Activated T-cell treated with anti-CD3 and anti-CD28 coated beads, Interleukin-2, amount 50 U/mL, for 48 hours (primary cell): ENCODE data around the gene HIBCH.
"Not testable (repeated sequence)": the region's sequence is repeated elsewhere in the genome, so short reads cannot be mapped to it uniquely, and the experiment has no call there.

ENCODE experiments used
- DNase-seq, 2 experiments: peaks; one replicate each; pipeline ENCODE4 v3.0.0-alpha.2; 2020

HIBCH gene, protein sequence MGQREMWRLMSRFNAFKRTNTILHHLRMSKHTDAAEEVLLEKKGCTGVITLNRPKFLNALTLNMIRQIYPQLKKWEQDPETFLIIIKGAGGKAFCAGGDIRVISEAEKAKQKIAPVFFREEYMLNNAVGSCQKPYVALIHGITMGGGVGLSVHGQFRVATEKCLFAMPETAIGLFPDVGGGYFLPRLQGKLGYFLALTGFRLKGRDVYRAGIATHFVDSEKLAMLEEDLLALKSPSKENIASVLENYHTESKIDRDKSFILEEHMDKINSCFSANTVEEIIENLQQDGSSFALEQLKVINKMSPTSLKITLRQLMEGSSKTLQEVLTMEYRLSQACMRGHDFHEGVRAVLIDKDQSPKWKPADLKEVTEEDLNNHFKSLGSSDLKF

DNA sequence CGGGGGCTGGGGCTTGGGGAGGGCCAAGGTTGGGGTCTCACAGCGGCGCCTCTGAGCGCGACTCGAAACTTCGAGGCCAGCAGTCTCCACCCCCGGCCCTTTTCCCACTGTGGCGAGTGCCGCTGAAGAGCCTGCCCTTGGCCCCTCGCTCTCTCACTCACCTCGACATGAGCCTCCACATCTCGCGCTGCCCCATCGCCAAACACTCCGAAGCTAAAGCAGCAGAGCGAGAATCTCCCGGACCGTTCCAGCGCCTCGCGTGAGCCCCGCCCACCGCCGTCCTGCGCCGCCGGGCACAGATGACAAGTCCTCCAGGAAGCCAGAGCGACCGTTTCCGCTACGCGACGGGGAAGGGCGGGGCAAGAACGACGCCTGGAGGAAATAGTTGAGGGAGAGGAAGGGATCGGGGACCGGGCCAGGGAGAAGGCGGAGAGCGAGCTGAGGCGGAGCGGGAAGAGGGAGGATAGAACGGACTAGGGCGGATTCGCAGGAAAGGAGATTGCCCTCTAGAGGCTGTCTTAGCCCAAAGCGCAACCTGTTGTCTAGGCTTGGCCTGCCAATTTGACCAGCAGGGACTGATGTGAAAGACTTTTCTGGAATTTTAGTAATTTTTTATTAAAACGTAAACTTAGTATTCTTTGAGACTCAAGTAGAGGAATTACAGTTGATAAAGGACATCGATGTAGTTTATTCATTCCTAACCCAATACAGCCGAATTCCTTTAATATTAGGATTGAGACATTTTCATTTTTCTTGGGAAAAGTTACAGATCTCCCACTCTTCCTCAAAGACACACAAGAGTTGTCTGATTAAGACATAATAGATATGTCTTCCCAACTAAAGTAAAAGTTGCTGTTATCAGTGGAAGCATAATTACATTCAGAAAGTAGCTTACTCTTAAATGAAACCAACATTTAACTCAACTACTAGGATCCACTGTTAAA is at the start of gene HIBCH:
Gene HIBCH (minus strand): TSS at position 272 of the 944 bp plus-strand sequence. CDS start 76 bp downstream, at position 196.
- peak; percentile 95 to 96 for DNase-seq

DNA sequence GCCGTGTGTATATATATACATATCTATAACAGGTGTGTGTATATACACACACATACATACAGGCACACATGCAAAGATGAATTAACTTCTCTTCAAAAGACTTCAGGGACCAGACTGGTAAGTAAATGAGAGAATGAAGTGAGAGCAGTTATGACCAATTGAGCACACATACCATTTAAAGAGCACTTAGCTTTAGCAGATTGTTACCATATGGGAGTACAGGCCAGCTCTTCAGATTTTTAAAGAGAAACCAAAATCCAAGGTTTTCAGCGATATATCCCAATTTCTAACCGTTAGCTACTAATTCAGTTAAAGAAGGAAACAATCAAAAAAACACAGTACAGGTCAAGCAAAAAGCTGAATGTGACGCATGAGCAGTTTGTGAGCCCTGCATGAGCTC is 47.5 kb upstream of the HIBCH start:
- no peak for DNase-seq

DNA sequence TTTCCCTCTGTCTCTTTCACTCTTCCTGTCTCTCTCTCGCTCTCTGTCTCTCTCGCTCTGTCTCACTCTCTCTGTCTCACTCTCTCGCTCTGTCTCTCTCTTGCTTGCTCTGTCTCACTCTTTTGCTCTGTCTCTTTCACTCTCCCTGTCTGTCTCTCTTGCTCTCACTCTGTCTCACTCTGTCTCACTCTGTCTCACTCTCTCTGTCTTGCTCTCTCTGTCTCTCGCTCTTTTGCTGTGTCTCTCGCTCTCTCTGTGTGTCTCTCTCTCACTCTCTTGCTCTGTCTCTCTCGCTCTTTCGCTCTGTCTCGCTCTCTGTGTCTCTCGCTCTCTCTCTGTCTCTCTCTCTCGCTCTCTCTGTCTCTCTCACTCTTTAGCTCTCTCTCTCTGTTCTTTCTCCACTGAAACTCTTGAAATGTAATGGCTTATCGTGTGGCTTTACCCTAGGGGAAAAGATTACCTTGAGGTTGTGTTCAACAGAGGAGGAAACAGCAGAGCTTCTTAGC is 46.7 kb upstream of the HIBCH start:
- no peak for DNase-seq

DNA sequence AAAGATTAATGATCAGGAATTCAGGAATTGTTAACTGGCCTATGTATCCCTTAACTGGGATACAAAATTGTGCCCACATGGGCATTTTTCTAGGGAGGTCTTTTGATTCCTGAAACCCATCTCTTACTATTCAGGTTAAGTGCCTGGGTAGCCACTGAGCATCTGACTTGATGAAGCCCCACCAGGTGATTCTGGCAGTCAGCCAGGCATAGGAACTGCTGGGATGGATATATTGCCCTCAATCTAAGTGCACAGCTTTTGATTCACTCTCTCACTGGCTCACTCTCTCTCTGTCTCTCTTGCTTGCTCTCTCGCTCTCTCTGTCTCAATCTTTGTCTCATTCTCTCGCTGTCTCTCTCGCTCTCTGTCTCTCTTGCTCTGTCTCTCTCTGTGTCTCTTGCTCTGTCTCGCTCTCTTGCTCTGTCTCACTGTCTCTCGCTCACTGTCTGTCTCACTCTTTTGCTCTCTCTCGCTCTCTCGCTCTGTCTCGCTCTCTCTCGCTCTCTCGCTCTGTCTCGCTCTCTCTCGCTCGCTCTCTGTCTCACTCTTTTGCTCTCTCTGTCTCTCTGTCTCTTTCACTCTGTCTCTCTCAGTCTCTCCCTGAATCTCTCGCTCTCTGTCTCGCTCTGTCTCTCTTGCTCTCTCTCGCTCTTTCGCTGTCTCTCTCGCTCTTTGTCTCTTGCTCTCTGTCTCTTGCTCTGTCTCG is 46.0 kb upstream of the HIBCH start:
- DNase-seq, result no peak

DNA sequence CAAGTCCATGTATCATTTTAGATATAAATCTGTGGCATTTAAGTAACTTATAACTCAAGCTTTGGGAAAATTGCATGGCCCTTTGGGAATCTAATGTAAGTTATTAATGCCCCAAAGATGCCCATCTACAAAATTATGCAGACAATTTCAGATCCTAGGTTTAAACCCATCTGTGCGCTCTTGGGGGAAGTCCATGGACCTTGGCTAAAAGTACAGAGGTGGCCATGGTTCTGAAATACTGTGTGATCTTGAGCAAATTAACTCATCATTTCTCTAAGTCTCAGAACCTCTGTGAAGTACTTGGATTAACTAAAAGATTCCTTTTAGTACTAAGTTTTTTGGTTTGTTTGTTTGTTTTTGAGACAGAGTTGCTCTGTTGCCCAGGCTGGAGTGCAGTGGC is 43.3 kb upstream of the HIBCH start:
- no peak for DNase-seq

DNA sequence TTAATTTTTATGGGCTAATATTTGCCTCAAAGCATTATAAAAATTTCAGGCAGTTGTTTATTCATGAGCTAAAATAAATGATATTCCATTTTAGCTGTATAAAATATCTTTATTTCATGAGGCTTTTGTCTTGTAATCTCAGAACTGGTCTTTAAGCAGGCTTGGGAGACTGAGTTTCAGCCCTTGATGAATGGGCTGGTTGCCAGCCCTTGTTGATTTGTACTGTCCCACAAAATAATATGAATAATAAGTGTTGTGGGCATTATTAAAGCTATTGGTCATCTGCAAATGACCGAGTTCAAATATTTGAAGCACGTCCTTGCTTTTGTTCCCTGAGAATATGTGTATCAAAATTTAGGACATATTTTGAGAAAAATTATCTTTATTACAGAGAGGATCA is 41.9 kb upstream of the HIBCH start:
- no peak for DNase-seq

DNA sequence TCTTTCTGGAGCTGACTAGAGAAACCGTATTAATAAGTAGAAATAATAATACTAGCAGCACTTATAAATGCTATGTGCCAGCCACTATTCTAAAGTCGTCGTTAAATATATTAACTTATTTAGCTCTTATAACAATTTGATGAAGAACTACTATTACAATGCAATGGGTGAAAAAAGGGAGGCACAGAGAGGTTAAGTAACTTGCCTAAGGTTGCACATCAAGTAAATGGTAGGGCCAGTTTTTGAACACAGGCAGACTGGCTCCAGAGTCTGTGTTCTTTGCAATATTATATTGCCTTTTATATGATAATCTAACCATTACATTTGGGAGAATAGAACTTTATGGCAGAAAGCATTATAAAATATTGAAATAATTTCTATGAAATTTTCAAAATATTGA is 41.3 kb upstream of the HIBCH start:
- DNase-seq, result no peak

DNA sequence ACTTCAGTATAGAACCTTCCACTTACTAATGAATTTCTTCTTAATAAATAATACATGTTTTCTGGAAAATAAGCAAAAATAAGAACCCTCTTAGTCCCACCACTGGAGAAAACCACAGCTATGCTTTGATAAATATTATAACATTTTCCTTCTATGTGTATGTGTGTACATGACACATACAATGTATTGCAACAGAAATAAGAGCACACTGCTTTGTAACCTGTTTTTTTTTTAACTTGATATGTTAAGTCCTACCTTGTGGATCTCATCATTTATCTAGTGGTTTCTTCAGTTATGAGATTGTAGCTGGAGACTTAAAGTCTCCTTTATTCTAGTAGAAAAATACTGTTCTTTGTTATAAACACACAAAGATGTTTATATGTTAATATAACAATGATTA is 40.9 kb upstream of the HIBCH start:
- DNase-seq, result no peak

DNA sequence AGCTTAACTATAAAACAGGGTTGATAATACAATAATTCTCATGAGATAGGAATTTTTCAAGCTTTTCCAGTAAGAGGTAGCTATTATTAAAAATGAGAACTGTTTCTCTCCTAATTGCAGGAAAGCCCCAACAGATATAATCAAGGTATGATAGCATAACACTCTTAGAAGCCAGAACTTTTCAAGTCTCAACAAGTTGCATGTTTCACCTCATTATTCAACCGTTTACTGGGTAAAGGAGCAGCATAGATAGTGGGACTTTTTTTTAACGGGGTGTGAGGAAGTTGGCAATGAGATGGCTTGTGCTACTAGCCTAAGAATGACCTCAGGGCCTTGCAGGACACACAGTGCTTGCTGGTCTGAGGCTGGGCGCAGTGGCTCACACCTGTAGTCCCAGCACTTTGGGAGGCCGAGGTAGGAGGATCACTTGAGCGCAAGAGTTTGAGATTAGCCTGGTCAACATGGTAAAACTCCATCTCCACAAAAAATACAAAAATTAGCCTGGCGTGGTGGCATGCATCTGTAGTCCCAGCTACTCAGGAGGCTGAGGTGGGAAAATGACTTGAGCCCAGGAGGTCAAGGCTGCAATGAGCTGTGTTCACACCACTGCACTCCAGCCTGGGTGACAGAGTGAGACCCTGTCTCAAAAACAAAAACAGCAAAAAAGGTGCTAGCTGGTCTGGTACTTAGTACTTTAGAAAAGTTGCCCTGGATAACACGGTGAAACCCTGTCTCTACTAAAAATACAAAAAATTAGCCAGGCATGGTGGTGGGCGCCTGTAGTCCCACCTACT is 39.2 kb upstream of the HIBCH start:
- DNase-seq, result not testable (repeated sequence)

DNA sequence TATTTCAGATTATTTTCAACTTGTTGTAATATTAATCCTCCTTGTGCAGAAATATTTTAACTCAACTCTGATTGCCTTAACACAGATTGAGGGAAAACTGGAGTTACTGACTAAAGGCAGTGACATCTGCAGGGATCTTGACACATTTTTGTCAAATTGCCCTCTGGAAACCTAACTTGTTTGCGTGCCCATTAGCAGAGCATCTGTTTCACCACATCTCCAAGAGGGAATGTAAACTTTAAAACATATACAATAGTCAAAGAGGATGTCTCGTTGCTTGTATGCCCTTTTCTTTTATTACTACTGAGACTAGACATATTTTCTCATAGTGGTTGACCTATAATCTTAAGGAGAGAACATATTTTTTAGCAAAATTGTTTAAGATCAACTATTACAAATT is 38.0 kb upstream of the HIBCH start:
- DNase-seq, result no peak

DNA sequence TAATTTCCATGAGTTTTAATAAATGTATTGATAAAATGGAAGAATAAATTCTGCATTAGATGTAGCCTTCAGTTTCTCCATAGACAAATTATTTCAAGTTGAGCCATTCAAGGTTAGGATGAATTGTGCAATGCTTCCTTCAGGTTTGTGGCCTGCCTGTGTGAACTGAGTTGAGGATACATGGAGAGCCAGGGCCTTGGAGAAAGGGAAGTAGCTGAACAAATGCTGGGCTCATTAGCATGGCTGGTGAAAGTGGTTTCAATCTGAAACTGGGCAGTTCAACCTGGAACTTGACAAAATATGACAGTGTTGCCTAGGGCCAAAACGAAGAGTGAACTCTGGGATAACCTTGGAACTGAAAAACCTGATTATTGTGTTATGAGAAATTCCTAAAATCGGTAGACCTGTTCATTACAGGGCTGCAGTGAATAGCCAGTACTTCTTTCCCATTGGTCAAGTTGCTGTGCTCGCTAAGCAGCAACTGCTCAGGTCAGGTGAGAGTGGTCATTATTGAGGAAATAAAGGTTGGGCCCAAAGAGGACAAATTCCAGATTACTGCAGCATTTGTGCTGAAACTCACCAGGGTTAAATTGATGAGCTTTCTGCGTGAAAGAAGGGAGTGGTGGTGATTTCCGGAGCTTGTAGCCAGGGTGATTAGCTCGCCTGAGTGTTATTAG is 36.5 kb upstream of the HIBCH start:
- no peak for DNase-seq

DNA sequence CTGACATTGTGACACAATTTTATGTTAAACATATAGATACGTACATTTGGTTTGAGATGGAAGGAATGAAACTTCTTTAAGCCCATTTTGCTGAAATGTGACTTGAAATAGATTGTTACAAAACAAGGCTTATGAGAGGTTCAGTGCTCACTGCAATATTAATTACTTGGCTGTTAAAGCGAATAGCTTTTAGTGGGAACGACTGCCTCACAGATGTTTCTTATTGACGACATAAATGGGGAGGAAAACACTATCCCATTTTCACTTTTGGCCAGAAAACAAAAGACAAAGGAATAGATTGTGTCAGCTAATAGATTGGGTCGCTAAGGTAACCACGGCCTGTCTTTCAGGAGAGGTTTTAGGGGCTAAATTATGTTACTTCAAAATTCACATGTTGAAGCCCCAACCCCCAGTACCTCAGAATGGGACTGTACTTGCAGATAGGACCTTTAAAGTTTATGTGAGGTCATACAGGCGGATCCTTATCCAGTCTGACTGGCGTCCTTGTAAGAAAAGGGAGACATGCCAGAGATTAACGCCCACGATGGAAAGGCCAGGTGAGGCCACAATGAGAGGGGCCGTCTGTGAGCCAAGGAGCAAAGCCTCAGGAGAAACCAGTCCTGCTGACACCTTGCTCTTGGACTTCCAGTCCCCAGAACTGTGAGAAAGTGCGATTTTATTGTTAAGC is 34.5 kb upstream of the HIBCH start:
- no peak for DNase-seq

DNA sequence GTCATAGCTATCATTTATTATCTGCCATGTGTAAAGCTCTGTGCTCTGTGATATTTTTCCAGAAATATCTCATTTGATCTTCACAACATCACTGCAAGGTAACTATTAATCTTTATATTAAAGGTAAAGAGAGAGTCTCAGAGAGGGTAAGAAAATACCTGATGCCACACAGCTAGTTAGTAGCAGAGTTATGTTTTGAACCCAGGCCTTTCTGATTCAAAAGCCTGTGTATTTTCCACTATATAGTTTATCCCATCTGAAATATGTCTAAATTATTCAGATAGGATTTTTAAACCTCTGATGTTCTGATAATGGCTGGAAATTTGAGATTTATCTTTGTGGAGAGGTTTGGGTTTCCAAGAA is 33.9 kb upstream of the HIBCH start:
- no peak for DNase-seq

DNA sequence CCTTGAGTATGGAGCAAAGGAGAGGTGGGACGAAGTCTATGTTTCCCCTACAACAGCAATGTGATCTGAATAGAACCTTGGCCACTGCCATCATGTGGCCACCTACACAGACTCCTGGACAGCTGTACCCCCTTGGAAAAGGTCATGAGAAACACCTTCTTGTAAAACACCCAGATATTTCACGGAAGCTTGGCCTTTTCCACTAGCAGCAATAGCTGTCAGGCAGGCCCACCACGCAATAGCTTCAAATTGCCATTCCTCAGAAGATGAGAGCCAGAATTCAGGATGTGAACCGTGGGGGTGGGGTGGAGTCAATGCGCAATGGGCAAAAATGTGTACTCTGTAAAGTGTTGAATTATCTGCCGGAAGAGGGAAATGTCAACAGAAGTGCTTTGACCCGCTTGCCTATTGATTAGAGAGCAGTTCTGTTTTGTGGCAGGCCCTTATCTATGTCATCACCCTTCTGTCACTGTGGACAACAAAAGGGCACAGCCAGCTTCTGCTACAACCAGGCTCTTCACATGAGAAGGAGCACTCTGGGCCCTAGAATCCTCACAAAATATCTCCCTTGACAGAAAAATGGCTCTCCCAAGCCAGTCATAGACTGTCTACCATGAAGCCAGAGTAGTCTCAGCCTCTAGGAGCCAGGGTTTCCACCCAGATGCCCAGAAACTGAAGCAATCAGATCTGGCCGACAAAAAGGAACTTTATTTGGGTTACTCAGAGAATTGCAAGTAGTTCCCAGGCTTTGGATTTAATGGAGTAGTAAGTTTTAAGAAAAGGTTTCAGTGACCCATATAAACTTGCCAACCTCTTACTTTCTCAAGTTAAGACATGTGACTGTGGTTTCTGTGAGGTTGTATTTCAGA is 33.3 kb upstream of the HIBCH start:
- DNase-seq, result no peak

DNA sequence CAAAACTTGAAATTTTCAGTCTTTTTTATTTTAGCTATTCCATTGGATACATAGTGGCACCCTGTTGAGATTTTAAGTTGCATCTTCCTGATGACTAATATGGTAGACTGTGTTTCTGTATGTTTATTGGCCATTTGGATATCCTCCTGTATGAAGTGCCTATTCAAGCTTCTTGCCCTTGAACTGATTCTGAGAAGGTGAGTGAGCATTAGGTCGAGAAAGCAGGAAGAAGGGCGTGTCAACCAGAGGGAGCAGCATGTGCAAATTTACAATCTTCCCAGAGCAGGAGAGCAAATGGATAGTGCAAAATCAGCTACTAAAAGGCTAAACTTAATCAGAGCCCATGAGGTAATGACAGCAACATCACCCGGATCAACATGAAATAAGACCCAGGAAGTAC is 32.3 kb upstream of the HIBCH start:
- DNase-seq, result no peak

DNA sequence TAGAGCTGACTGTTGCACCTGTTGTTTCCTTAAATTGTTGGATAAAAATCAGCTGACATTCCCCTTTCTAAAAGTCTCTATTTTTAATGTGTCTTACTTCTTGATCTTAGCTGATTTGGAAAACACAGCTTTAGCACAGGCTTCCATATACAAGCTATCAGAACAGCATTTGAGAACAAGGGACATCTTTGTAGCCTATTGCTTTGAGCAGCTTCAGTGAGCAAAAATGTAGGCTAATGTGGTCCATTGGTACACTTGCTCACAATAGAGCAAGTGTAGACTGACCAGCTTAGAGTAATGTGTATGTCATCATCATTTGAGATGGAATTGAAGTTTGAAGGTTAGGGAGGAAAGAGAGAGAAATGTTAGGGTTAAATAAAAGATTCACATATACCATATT is 30.7 kb upstream of the HIBCH start:
- no peak for DNase-seq

DNA sequence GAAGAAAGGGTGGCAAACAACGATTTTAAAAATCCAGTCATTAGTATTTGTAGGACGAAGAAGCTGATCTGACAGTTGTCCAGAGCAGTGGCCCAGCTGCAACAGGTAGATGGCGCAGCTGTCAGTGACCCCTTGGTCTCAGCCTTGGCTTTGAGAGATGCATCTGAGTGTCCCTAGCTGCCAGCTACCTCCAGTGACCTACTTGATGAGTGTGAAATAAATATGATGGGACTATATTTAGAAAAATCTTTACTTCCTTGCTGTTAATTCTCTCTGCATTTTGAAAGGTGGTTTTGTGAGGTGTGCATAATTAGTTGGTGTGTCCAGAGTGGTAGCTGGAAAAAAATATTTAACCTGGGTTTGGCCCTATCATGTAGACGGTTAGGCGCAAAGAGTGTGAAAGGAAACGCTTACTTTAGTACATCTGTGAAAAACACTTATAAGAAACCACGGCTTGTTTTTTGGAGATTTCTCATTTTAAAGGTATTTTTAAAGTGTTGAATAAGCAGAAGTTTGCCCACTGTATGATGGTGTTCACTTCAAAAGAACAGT is 24.7 kb upstream of the HIBCH start:
- DNase-seq, result no peak

DNA sequence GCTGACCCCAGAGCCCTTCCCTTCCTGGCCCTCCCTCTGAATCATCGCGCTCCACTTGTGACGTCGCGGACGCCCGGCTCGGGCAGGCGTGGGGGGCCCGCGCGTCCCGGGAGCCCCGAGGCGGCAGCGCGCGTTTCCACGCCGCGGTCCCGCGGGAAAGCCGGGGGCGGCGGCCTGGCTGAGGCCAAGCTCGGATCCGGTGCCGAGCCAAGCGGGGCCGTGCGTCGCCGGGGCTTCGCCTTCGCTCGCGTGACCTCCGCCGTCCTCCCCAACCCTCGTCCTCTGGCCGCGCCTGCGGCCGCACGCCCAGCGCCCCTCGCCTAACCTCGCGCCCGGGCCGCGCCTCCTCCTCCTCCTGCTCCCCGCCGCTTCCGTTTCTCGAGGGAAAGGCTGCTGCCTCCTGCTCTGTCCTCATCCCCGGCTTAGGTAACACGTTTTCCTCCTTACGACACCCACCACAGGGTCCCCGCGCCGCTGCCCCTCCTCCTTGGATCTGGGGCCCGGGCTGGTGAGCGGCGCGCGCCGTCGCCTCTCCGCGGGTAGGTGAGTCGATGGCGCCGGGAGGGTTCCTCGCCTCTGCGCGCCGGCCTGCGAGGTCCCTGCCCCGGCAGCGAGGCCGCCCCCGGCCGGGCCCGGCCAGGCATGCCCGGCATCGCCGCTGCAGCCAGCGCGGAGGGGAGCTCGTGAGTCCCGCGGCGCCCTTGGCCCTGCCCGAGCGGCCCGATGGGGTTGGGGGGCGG is 24.1 kb upstream of the HIBCH start, which contains the start of gene INPP1:
Gene INPP1 (plus strand): TSS at position 54 of the 740 bp plus-strand sequence. CDS start 16,514 bp downstream, outside the sequence.
- peak; percentile 65 to 70 for DNase-seq

DNA sequence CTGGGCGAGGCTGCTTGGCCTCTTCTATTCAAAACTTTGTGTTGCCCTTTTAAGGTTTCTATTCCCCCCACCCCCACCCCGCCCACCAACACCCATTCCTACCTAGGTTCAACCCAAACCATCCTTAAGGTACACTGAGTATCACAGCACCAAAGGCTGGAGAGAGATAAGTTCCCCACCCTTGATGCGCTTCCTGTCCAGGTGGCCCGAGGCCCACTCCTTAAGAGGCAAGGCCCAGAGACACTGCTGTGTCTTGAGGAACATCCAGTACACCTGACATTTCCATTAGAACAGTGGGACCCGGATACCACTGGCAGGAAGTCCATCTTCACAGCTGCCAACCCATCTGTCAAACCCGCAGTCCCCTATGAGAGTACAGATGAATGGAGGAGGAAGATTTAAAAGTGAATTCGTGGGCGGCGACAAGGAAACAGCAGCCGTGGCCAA is 23.5 kb upstream of the HIBCH start:
- peak in 1 of 2 experiments; percentile 48 for DNase-seq
